Liver (tissue), 9 donors: ENCODE data around the gene BSDC1. TPM values are rescaled to one million over a fixed set of nuclear protein-coding genes. Genes with fewer than 3 reads are reported as not detected.

ENCODE experiments used
- DNase-seq: peaks from one replicate; pipeline ENCODE4 v3.0.0-alpha.2; 2017; ENCODE audit warnings: low spot score
- H3K27ac ChIP-seq, 2 donors: one replicate each; pipeline ENCODE4 v1.7.0; 2013; ENCODE audit warnings: inconsistent platforms in 2 of 2, low read length in 2 of 2, control low read depth in 1 of 2, low read depth in 1 of 2, mild to moderate bottlenecking in 1 of 2
- H3K27me3 ChIP-seq, 4 donors: one replicate each; pipeline versions ENCODE4 v1.6.1 to v1.7.0; 2013; ENCODE audit warnings: low read length in 3 of 4, inconsistent platforms in 1 of 4, mild to moderate bottlenecking in 1 of 4, moderate library complexity in 1 of 4; ENCODE audit not compliant: control insufficient read depth in 4 of 4, insufficient read depth in 4 of 4
- H3K36me3 ChIP-seq, 4 donors: one replicate each; pipeline versions ENCODE4 v1.6.1 to v1.7.0; 2013; ENCODE audit warnings: low read length in 3 of 4, mild to moderate bottlenecking in 3 of 4, low read depth in 1 of 4, moderate library complexity in 1 of 4; ENCODE audit not compliant: control insufficient read depth in 4 of 4, insufficient read depth in 3 of 4
- H3K4me1 ChIP-seq, 4 donors: one replicate each; pipeline versions ENCODE4 v1.6.1 to v1.7.0; 2013; ENCODE audit warnings: low read length in 3 of 4, mild to moderate bottlenecking in 3 of 4, moderate library complexity in 1 of 4; ENCODE audit not compliant: control insufficient read depth in 4 of 4, insufficient read depth in 4 of 4
- H3K4me3 ChIP-seq, 3 donors: one replicate each; pipeline versions ENCODE4 v1.6.1 to v1.7.0; 2013; ENCODE audit warnings: low read length in 3 of 3, control low read depth in 1 of 3, low read depth in 1 of 3, mild to moderate bottlenecking in 1 of 3
- H3K9ac ChIP-seq, 2 donors: one replicate each; pipeline ENCODE4 v1.7.0; 2013; ENCODE audit warnings: low read length in 2 of 2, mild to moderate bottlenecking in 2 of 2, moderate library complexity in 2 of 2, control low read depth in 1 of 2, low read depth in 1 of 2
- H3K9me3 ChIP-seq, 4 donors: one replicate each; pipeline versions ENCODE4 v1.6.1 to v1.7.0; 2013; ENCODE audit warnings: low read length in 3 of 4; ENCODE audit not compliant: control insufficient read depth in 4 of 4
- EGR1 ChIP-seq, 2 donors: IDR thresholded peaks; 2 replicates each; pipeline ENCODE4 v1.6.1; 2016 to 2018; ENCODE audit warnings: antibody characterized with exemption in 2 of 2, low read depth in 2 of 2
- FOXA1 ChIP-seq: IDR thresholded peaks from 2 replicates; pipeline ENCODE4 v1.6.1; 2016; ENCODE audit warnings: antibody characterized with exemption
- FOXA2 ChIP-seq: IDR thresholded peaks from 2 replicates; pipeline ENCODE4 v1.6.1; 2016; ENCODE audit warnings: antibody characterized with exemption
- GABPA ChIP-seq, 2 donors: IDR thresholded peaks in 1 of 2; conservative IDR thresholded peaks in 1 of 2; 2 replicates each; pipeline ENCODE4 v1.6.1; 2016; ENCODE audit warnings: antibody characterized with exemption in 2 of 2, mild to moderate bottlenecking in 1 of 2, moderate library complexity in 1 of 2
- HNF4A ChIP-seq, 2 donors: conservative IDR thresholded peaks; 2 replicates each; pipeline ENCODE4 v1.6.1; 2016; ENCODE audit warnings: antibody characterized with exemption in 2 of 2, mild to moderate bottlenecking in 2 of 2
- HNF4G ChIP-seq: IDR thresholded peaks from 2 replicates; pipeline ENCODE4 v1.6.1; 2016; ENCODE audit warnings: antibody characterized with exemption
- JUND ChIP-seq, 2 donors: IDR thresholded peaks; 2 replicates each; pipeline ENCODE4 v1.6.1; 2016; ENCODE audit warnings: antibody characterized with exemption in 2 of 2
- NR2F2 ChIP-seq: IDR thresholded peaks from 2 replicates; pipeline ENCODE4 v1.6.1; 2016; ENCODE audit warnings: antibody characterized with exemption
- RAD21 ChIP-seq, 2 donors: IDR thresholded peaks; 2 replicates each; pipeline ENCODE4 v1.6.1; 2016; ENCODE audit warnings: antibody characterized with exemption in 2 of 2, mild to moderate bottlenecking in 2 of 2
- RXRA ChIP-seq, 2 donors: IDR thresholded peaks; 2 replicates each; pipeline ENCODE4 v1.6.1; 2017 to 2018; ENCODE audit warnings: antibody characterized with exemption in 2 of 2, mild to moderate bottlenecking in 1 of 2
- SP1 ChIP-seq: IDR thresholded peaks from 2 replicates; pipeline ENCODE4 v1.6.1; 2018; ENCODE audit warnings: antibody characterized with exemption, mild to moderate bottlenecking
- TAF1 ChIP-seq: conservative IDR thresholded peaks from 2 replicates; pipeline ENCODE4 v1.6.1; 2016; ENCODE audit warnings: antibody characterized with exemption, mild to moderate bottlenecking
- YY1 ChIP-seq: IDR thresholded peaks from 2 replicates; pipeline ENCODE4 v1.6.1; 2016; ENCODE audit warnings: antibody characterized with exemption, mild to moderate bottlenecking
- WGBS: extraction: QIAGEN DNeasy Blood & Tissue Kit; methylation state at CpG from one replicate; pipeline ENCODE4 v1.1.7; 2013; 5-methylcytosine and 5-hydroxymethylcytosine counted together
- polyA plus RNA-seq, 2 donors: library from polyadenylated mRNA; stranded (reverse) in 1 of 2; unstranded in 1 of 2; fragments of 200-250 nt in 1 of 2; fragments of >200 nt in 1 of 2; fragmentation: Nextera tagmentation in 1 of 2; extraction: Ambion mirVana in 1 of 2; gene quantifications; one replicate each; pipeline versions ENCODE4 v1.2.1 to v1.2.3, GENCODE V29; 2013 to 2015
- total RNA-seq, 2 donors: library from RNA; depleted of rRNA; stranded (reverse); fragments of >200 nt; gene quantifications; one replicate each; pipeline ENCODE4 v1.2.3, GENCODE V29; 2014
- TF ChIP-seq, protein P1 (sequence below): IDR thresholded peaks from 2 replicates; pipeline ENCODE4 v1.6.1; 2016; ENCODE audit warnings: antibody characterized with exemption, mild to moderate bottlenecking
- TF ChIP-seq, protein P2 (sequence below): IDR thresholded peaks from 2 replicates; pipeline ENCODE4 v1.6.1; 2016; ENCODE audit warnings: antibody characterized with exemption
- TF ChIP-seq, protein P3 (sequence below): fragments of 150-350 bp; IDR thresholded peaks from 2 replicates; pipeline ENCODE4 v1.5.1; 2017; ENCODE audit warnings: improper control_type of control experiment, low read depth, low read length; ENCODE audit not compliant: missing input control
- TF ChIP-seq, protein P4 (sequence below): IDR thresholded peaks from 2 replicates; pipeline ENCODE4 v1.6.1; 2016; ENCODE audit warnings: antibody characterized with exemption
- TF ChIP-seq, protein P5 (sequence below): IDR thresholded peaks from 2 replicates; pipeline ENCODE4 v1.6.1; 2016; ENCODE audit warnings: antibody characterized with exemption
- donor health status: healthy.
- donor health status: healthy.
- donor health status: healthy.
- donor health status: healthy.
- donor health status: healthy.

BSDC1 gene
- total and polyA plus RNA-seq, 4 donors, result 40.0 to 65.9 (median 52.0) TPM

DNA sequence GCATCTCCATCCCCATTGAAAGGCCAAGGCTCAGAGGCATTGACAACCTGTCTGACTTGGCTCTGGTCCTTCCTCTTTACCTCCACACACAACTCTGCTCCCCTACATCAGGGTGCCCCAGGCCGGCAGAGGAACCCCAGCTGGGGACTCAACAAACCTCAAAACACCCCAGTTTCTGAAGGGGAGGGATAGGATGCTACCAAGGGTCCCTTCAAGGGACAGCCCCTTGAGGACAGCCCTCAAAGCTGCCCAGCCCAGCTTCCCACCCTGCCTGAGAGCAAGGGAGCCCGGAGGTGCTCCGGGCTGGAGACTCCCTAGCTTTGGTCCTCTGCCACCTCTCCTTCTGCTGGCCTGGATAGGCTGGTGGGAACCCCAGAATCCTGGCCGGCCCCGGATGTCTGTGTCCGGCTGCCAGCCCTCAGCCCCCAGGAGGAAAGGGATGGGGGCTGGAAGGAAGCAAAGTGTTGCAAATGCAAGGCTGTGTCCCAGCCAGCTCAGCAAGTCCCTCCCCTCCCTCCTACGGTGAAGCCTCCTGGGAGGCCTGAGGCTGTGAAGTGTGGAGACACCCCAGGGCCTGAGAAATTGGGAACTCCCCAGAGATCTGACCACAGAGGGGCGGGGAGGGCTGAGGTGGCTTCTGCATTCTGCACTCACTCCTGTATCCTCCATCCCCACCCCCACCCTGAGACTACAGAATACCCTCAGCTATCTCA lies 57.1 kb downstream of the BSDC1 start (continued):
- TF ChIP-seq, protein P1, sequence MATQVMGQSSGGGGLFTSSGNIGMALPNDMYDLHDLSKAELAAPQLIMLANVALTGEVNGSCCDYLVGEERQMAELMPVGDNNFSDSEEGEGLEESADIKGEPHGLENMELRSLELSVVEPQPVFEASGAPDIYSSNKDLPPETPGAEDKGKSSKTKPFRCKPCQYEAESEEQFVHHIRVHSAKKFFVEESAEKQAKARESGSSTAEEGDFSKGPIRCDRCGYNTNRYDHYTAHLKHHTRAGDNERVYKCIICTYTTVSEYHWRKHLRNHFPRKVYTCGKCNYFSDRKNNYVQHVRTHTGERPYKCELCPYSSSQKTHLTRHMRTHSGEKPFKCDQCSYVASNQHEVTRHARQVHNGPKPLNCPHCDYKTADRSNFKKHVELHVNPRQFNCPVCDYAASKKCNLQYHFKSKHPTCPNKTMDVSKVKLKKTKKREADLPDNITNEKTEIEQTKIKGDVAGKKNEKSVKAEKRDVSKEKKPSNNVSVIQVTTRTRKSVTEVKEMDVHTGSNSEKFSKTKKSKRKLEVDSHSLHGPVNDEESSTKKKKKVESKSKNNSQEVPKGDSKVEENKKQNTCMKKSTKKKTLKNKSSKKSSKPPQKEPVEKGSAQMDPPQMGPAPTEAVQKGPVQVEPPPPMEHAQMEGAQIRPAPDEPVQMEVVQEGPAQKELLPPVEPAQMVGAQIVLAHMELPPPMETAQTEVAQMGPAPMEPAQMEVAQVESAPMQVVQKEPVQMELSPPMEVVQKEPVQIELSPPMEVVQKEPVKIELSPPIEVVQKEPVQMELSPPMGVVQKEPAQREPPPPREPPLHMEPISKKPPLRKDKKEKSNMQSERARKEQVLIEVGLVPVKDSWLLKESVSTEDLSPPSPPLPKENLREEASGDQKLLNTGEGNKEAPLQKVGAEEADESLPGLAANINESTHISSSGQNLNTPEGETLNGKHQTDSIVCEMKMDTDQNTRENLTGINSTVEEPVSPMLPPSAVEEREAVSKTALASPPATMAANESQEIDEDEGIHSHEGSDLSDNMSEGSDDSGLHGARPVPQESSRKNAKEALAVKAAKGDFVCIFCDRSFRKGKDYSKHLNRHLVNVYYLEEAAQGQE, result no peak

DNA sequence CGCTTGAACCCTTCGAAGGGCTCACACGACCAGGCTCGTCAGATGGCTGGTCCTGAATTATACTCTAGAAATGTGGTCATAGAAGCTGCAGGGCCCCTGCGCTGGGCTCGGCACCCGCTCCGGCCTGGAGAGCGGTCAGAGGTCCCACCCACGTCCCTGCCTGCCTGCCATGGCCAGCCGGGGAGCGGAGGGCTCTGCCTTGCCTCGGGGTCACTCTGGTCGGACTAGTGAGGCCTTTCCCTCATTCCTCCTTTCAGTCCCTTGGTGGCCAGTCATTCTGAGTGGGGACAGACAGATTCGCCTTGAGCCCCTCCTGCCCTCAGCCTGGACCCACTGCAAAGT lies 57.7 kb downstream of the BSDC1 start:
- TF ChIP-seq FOXA1 (no peak), EGR1 (IDR thresholded peaks at IDR 0.05; ENCODE audit: low read depth in 2 of 2) (no peak), FOXA2 (no peak), JUND (IDR thresholded peaks at IDR 0.05) (no peak), RAD21 (IDR thresholded peaks at IDR 0.05) (no peak), HNF4A (conservative IDR thresholded peaks at IDR 0.05) (no peak), NR2F2 (no peak), YY1 (no peak), RXRA (IDR thresholded peaks at IDR 0.05) (no peak), TAF1 (no peak), GABPA (IDR thresholded peaks at IDR 0.05 in 1 of 2, conservative IDR thresholded peaks at IDR 0.05 in 1 of 2) (no peak), HNF4G (no peak), SP1 (no peak)
- TF ChIP-seq, protein P2, sequence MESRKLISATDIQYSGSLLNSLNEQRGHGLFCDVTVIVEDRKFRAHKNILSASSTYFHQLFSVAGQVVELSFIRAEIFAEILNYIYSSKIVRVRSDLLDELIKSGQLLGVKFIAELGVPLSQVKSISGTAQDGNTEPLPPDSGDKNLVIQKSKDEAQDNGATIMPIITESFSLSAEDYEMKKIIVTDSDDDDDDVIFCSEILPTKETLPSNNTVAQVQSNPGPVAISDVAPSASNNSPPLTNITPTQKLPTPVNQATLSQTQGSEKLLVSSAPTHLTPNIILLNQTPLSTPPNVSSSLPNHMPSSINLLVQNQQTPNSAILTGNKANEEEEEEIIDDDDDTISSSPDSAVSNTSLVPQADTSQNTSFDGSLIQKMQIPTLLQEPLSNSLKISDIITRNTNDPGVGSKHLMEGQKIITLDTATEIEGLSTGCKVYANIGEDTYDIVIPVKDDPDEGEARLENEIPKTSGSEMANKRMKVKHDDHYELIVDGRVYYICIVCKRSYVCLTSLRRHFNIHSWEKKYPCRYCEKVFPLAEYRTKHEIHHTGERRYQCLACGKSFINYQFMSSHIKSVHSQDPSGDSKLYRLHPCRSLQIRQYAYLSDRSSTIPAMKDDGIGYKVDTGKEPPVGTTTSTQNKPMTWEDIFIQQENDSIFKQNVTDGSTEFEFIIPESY, result no peak
- TF ChIP-seq, protein P3, sequence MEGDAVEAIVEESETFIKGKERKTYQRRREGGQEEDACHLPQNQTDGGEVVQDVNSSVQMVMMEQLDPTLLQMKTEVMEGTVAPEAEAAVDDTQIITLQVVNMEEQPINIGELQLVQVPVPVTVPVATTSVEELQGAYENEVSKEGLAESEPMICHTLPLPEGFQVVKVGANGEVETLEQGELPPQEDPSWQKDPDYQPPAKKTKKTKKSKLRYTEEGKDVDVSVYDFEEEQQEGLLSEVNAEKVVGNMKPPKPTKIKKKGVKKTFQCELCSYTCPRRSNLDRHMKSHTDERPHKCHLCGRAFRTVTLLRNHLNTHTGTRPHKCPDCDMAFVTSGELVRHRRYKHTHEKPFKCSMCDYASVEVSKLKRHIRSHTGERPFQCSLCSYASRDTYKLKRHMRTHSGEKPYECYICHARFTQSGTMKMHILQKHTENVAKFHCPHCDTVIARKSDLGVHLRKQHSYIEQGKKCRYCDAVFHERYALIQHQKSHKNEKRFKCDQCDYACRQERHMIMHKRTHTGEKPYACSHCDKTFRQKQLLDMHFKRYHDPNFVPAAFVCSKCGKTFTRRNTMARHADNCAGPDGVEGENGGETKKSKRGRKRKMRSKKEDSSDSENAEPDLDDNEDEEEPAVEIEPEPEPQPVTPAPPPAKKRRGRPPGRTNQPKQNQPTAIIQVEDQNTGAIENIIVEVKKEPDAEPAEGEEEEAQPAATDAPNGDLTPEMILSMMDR, result no peak
- TF ChIP-seq, protein P4, sequence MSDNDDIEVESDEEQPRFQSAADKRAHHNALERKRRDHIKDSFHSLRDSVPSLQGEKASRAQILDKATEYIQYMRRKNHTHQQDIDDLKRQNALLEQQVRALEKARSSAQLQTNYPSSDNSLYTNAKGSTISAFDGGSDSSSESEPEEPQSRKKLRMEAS, result no peak
- TF ChIP-seq, protein P1, result no peak
- TF ChIP-seq, protein P5, sequence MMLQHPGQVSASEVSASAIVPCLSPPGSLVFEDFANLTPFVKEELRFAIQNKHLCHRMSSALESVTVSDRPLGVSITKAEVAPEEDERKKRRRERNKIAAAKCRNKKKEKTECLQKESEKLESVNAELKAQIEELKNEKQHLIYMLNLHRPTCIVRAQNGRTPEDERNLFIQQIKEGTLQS, result no peak
- H3K4me3 ChIP-seq, result peak overlapping the region in 1 of 3 donors; percentile 66
- H3K4me1 ChIP-seq, result peaks cover 2 to 22% (median 8%) of the 10 kb centered on the region in 4 donors
- H3K27me3 ChIP-seq, result no peaks in the 10 kb centered on the region
- H3K27ac ChIP-seq, result peak overlapping the region; percentile 26 to 28
- no peaks in the 10 kb centered on the region for H3K9me3 ChIP-seq
- DNase-seq, result no peak
- 61% methylated on average over 15 of the region's 15 CpGs for WGBS
- no peak overlapping the region for H3K9ac ChIP-seq
- peaks cover 1 to 16% (median 7%) of the 10 kb centered on the region in 4 donors for H3K36me3 ChIP-seq
